H1 (cell line): Measurements from ENCODE around the gene PIGK. TPM values are rescaled to one million over a fixed set of nuclear protein-coding genes. Genes with fewer than 3 reads are reported as not detected.

ENCODE experiments used
- CTCF ChIA-PET: fragments of 300-600 bp; sonication (Branson Sonifier 250); formaldehyde crosslinking; loops from one replicate; lab custom pipeline; 2021; ENCODE audit not compliant: partially characterized antibody; lab: Charles Lee
- POLR2A ChIA-PET: fragments of 300-600 bp; sonication (Branson Sonifier 250); formaldehyde crosslinking; loops from one replicate; lab custom pipeline; 2021; ENCODE audit warnings: inconsistent platforms; ENCODE audit not compliant: partially characterized antibody; lab: Charles Lee
- DNase-seq, 2 experiments: peaks; one replicate each; pipeline versions ENCODE4 v3.0.0 to v3.0.0-alpha.2; 2010 to 2022; ENCODE audit warnings: low spot score in 2 of 2, low read depth in 1 of 2, mixed read lengths in 1 of 2
- FAIRE-seq: peaks from 2 replicates; lab custom pipeline; 2011; peaks lifted over from hg19 to GRCh38; lab: Jason Lieb, UNC
- H2AFZ ChIP-seq: 2 replicates; pipeline ENCODE4 v1.8.1; 2012; ENCODE audit warnings: low read length, inconsistent platforms
- H2AK5ac ChIP-seq: 2 replicates; pipeline ENCODE4 v1.6.1; 2013; ENCODE audit warnings: low read depth, low read length
- H2BK120ac ChIP-seq: replicated peaks from 2 replicates; pipeline ENCODE3; 2013; ENCODE audit warnings: low read depth, low read length, inconsistent platforms
- H2BK12ac ChIP-seq: 2 replicates; pipeline ENCODE4 v1.6.1; 2013; ENCODE audit warnings: low read depth, low read length
- H2BK15ac ChIP-seq: 2 replicates; pipeline ENCODE4 v1.6.1; 2013; ENCODE audit warnings: low read length
- H2BK20ac ChIP-seq: 2 replicates; pipeline ENCODE4 v1.6.1; 2013; ENCODE audit warnings: low read length
- H2BK5ac ChIP-seq: 2 replicates; pipeline ENCODE4 v1.6.1; 2013; ENCODE audit warnings: low read depth, low read length
- H3K14ac ChIP-seq: 2 replicates; pipeline ENCODE4 v1.6.1; 2013; ENCODE audit warnings: inconsistent platforms; ENCODE audit not compliant: insufficient read length
- H3K18ac ChIP-seq: 2 replicates; pipeline ENCODE4 v1.6.1; 2013; ENCODE audit warnings: low read length; ENCODE audit errors: extremely low read depth
- H3K23ac ChIP-seq: 2 replicates; pipeline ENCODE4 v1.6.1; 2013; ENCODE audit warnings: inconsistent platforms; ENCODE audit not compliant: insufficient read length
- H3K23me2 ChIP-seq: 2 replicates; pipeline ENCODE4 v1.6.1; 2013; ENCODE audit warnings: low read depth, low read length
- H3K27ac ChIP-seq: 2 replicates; pipeline ENCODE4 v1.6.1; 2011; ENCODE audit warnings: low read depth, low read length, inconsistent platforms
- H3K27me3 ChIP-seq, 4 experiments: replicated peaks in 1 of 4; 1 replicate in 1 of 4; 2 replicates in 3 of 4; pipeline versions ENCODE4 v1.6.1 to v1.8.1; 2011 to 2013; ENCODE audit warnings: low read length in 3 of 4, mild to moderate bottlenecking in 3 of 4, inconsistent platforms in 2 of 4, mixed read lengths in 2 of 4, moderate library complexity in 1 of 4; ENCODE audit not compliant: control insufficient read depth in 3 of 4, insufficient read depth in 3 of 4; ENCODE audit errors: extremely low read depth in 1 of 4
- H3K36me3 ChIP-seq, 4 experiments: 2 replicates each; pipeline versions ENCODE4 v1.6.1 to v1.8.1; 2011 to 2013; ENCODE audit warnings: mild to moderate bottlenecking in 4 of 4, low read length in 3 of 4, moderate library complexity in 2 of 4, control low read depth in 1 of 4, inconsistent platforms in 1 of 4; ENCODE audit not compliant: insufficient read depth in 4 of 4, control insufficient read depth in 2 of 4
- H3K4ac ChIP-seq: replicated peaks from 2 replicates; pipeline ENCODE3; 2013; ENCODE audit warnings: low read length, low read depth, mixed read lengths, inconsistent platforms; ENCODE audit not compliant: insufficient read length
- H3K4me1 ChIP-seq, 4 experiments: replicated peaks in 1 of 4; 1 replicate in 1 of 4; 2 replicates in 3 of 4; pipeline versions ENCODE4 v1.6.1 to v1.8.1; 2011 to 2013; ENCODE audit warnings: low read length in 3 of 4, inconsistent platforms in 2 of 4, mixed read lengths in 1 of 4; ENCODE audit not compliant: insufficient read depth in 4 of 4, control insufficient read depth in 3 of 4
- H3K4me2 ChIP-seq, 2 experiments: 2 replicates each; pipeline versions ENCODE4 v1.6.1 to v1.8.1; 2011 to 2013; ENCODE audit warnings: low read depth in 2 of 2, low read length in 2 of 2, control low read depth in 1 of 2, inconsistent platforms in 1 of 2, mild to moderate bottlenecking in 1 of 2; ENCODE audit not compliant: insufficient read depth in 1 of 2
- H3K4me3 ChIP-seq, 4 experiments: fragments of 200-600, 300-600 bp in 1 of 4; sonication (generic), shearing (Covaris generic), sonication (Bioruptor Twin) in 1 of 4; 2 replicates each; pipeline versions ENCODE4 v1.5.1 to v1.8.1; 2011 to 2016; ENCODE audit warnings: low read length in 4 of 4, low read depth in 3 of 4, control low read depth in 2 of 4, inconsistent platforms in 2 of 4, mild to moderate bottlenecking in 2 of 4, mixed read lengths in 1 of 4, moderate library complexity in 1 of 4; ENCODE audit not compliant: insufficient read depth in 2 of 4; ENCODE audit errors: extremely low read depth in 1 of 4
- H3K56ac ChIP-seq: replicated peaks from 2 replicates; pipeline ENCODE3; 2013; ENCODE audit warnings: low read depth, mild to moderate bottlenecking, mixed read lengths, low read length, inconsistent platforms; ENCODE audit not compliant: insufficient read length
- H3K79me1 ChIP-seq: 2 replicates; pipeline ENCODE4 v1.6.1; 2013; ENCODE audit warnings: low read depth, low read length, control low read depth
- H3K79me2 ChIP-seq, 2 experiments: 2 replicates each; pipeline versions ENCODE4 v1.6.1 to v1.8.1; 2012 to 2013; ENCODE audit warnings: low read length in 2 of 2, mild to moderate bottlenecking in 2 of 2, inconsistent platforms in 1 of 2; ENCODE audit not compliant: insufficient read depth in 2 of 2, control insufficient read depth in 1 of 2
- H3K9ac ChIP-seq, 4 experiments: replicated peaks in 1 of 4; 1 replicate in 1 of 4; 2 replicates in 3 of 4; pipeline versions ENCODE4 v1.6.1 to v1.8.1; 2011 to 2013; ENCODE audit warnings: low read depth in 3 of 4, low read length in 3 of 4, control low read depth in 2 of 4, mild to moderate bottlenecking in 2 of 4, moderate library complexity in 2 of 4, inconsistent platforms in 1 of 4; ENCODE audit errors: extremely low read depth in 1 of 4
- H3K9me3 ChIP-seq, 2 experiments: 2 replicates each; pipeline versions ENCODE4 v1.6.1 to v1.8.1; 2012 to 2013; ENCODE audit warnings: mild to moderate bottlenecking in 2 of 2, moderate library complexity in 2 of 2, control low read depth in 1 of 2, inconsistent platforms in 1 of 2, low read depth in 1 of 2, low read length in 1 of 2, mixed read lengths in 1 of 2; ENCODE audit not compliant: insufficient read depth in 2 of 2
- H4K20me1 ChIP-seq, 2 experiments: replicated peaks in 1 of 2; 2 replicates each; pipeline versions ENCODE3 to v1.8.1; 2011 to 2013; ENCODE audit warnings: inconsistent platforms in 2 of 2, low read length in 2 of 2, mild to moderate bottlenecking in 1 of 2; ENCODE audit not compliant: insufficient read depth in 2 of 2, control insufficient read depth in 1 of 2
- H4K5ac ChIP-seq: 2 replicates; pipeline ENCODE4 v1.6.1; 2013; ENCODE audit warnings: low read length, low read depth, mixed read lengths, inconsistent platforms; ENCODE audit not compliant: insufficient read length
- H4K8ac ChIP-seq: 2 replicates; pipeline ENCODE4 v1.8.0; 2013; ENCODE audit warnings: mild to moderate bottlenecking, moderate library complexity, low read length, inconsistent platforms; ENCODE audit not compliant: insufficient read depth; ENCODE audit errors: extremely low read depth
- H4K91ac ChIP-seq: replicated peaks from 2 replicates; pipeline ENCODE3; 2013; ENCODE audit warnings: low read length, mixed read lengths, inconsistent platforms; ENCODE audit not compliant: insufficient read length
- HDAC6 ChIP-seq: IDR thresholded peaks from one replicate; pipeline ENCODE4 v1.7.1; 2012; ENCODE audit warnings: low read depth, mild to moderate bottlenecking, inconsistent platforms, low read length, moderate library complexity
- KDM5A ChIP-seq: fragments of 200-600 bp; IDR thresholded peaks from 2 replicates; pipeline ENCODE4 v1.7.1; 2012; ENCODE audit warnings: mild to moderate bottlenecking, low read length, inconsistent platforms, mixed read lengths
- RBBP5 ChIP-seq: IDR thresholded peaks from 2 replicates; pipeline ENCODE4 v1.7.1; 2012; ENCODE audit warnings: low read depth, mild to moderate bottlenecking, inconsistent platforms, low read length, moderate library complexity, borderline replicate concordance
- RFX5 ChIP-seq: IDR thresholded peaks from 2 replicates; pipeline ENCODE4 v1.6.1; 2011; ENCODE audit warnings: low read depth, low read length, improper control_type of control experiment, borderline replicate concordance
- WGBS, 2 experiments: shearing (Covaris generic) in 1 of 2; methylation state at CpG; one replicate each; pipeline versions ENCODE4 v1.1.6 to v1.1.7; 2013 to 2015; ENCODE audit warnings: low lambda C conversion rate in 2 of 2, mixed read lengths in 2 of 2, inconsistent platforms in 1 of 2, low coverage in 1 of 2, missing lambda C conversion rate in 1 of 2; ENCODE audit not compliant: insufficient replicate concordance in 2 of 2, insufficient coverage in 1 of 2, insufficient read length in 1 of 2; ENCODE audit errors: extremely low coverage in 1 of 2, missing lambda C conversion rate in 1 of 2; 5-methylcytosine and 5-hydroxymethylcytosine counted together
- polyA plus RNA-seq, 7 experiments: library from polyadenylated mRNA; depleted of rRNA in 3 of 7; stranded (reverse) in 5 of 7; unstranded in 2 of 7; fragments of >200 nt in 5 of 7; fragments of 200-250 nt in 2 of 7; gene quantifications; 1 replicate in 5 of 7; 2 replicates in 1 of 7; 4 replicates in 1 of 7; pipeline versions ENCODE4 v1.2.1 to v1.2.3, GENCODE V29; 2011 to 2013; ENCODE audit warnings: missing spikeins in 2 of 7, mixed read lengths in 2 of 7
- total RNA-seq: library from RNA; stranded (reverse); fragmentation: NEBNext Ultra II Directional; extraction: Animal tissue kit (Norgen Biotek cat#: 25700); gene quantifications from 2 replicates; pipeline ENCODE4 v1.2.1, GENCODE V29; 2021

The PIGK gene
- total and polyA plus RNA-seq, 2 of the 8 experiments (the other 6 are each of a cell fraction or from before 2014, with no cell fraction given) = 5.6 to 23.2 TPM

- H2AFZ ChIP-seq = no peak overlapping the region
- 97% methylated on average over 4 of the region's 4 CpGs; no CpG with 5 or more reads in 1 of the 2 experiments for WGBS, 2 experiments
- TF ChIP-seq RFX5 (no peak), RBBP5 (no peak), KDM5A (no peak), HDAC6 (no peak)
Observed at GRCh38 chr1:77118712-77119111, 100.5 kb downstream of the PIGK start.

More at GRCh38 chr1:77118712-77119111, 100.5 kb downstream of the PIGK start:
- Histone ChIP-seq H2BK12ac (no peak overlapping the region), H2BK5ac (no peak overlapping the region), H2AK5ac (no peak overlapping the region), H2BK20ac (no peak overlapping the region), H3K4ac (no peak overlapping the region), H3K9me3 (no peaks in the 10 kb centered on the region), H3K4me2 (no peak overlapping the region), H3K27ac (no peak overlapping the region), H3K14ac (no peak overlapping the region), H4K8ac (no peak overlapping the region), H3K23ac (no peak overlapping the region), H3K9ac (no peak overlapping the region), H3K23me2 (no peaks in the 10 kb centered on the region), H2BK120ac (no peak overlapping the region), H3K4me3 (no peak overlapping the region), H3K4me1 (no peaks in the 10 kb centered on the region), H4K5ac (no peak overlapping the region), H4K91ac (no peak overlapping the region), H3K18ac (no peak overlapping the region), H3K27me3 (no peaks in the 10 kb centered on the region), H3K56ac (no peak overlapping the region), H3K79me1 (no peaks in the 10 kb centered on the region), H4K20me1 (no peaks in the 10 kb centered on the region), H3K36me3 (no peaks in the 10 kb centered on the region), H3K79me2 (no peaks in the 10 kb centered on the region), H2BK15ac (no peak overlapping the region)
- CTCF ChIA-PET = interaction anchor here (1.4 kb wide), 1 partner anchor 7 kb away, joined by 4 read pairs; no protein-coding TSS in a partner anchor
- POLR2A ChIA-PET = no interaction called here
- FAIRE-seq (no peak), DNase-seq (no peak)
